WTC11 (cell line): ENCODE measurements around the gene RNF25.

Source experiments
- E2F1 ChIP-seq: sonication (generic); formaldehyde crosslinking; IDR thresholded peaks from 2 replicates; pipeline ENCODE4 v1.8.0; 2022; ENCODE audit warnings: mild to moderate bottlenecking, missing genetic modification reagents
- MLX ChIP-seq: sonication (generic); formaldehyde crosslinking; IDR thresholded peaks from 2 replicates; pipeline ENCODE4 v1.8.1; 2023; ENCODE audit warnings: mild to moderate bottlenecking, missing genetic modification reagents, moderate library complexity
- NFYB ChIP-seq: sonication (generic); formaldehyde crosslinking; conservative IDR thresholded peaks from 2 replicates; pipeline ENCODE4 v1.8.0; 2022; ENCODE audit warnings: low read depth, missing genetic modification reagents
- PREB ChIP-seq: sonication (generic); formaldehyde crosslinking; IDR thresholded peaks from 2 replicates; pipeline ENCODE4 v1.8.1; 2022; ENCODE audit warnings: mild to moderate bottlenecking, missing genetic modification reagents, moderate library complexity, borderline replicate concordance
- RELA ChIP-seq: sonication (generic); formaldehyde crosslinking; IDR thresholded peaks from 2 replicates; pipeline ENCODE4 v1.8.1; 2022; ENCODE audit warnings: missing genetic modification reagents, mild to moderate bottlenecking, borderline replicate concordance
- SP1 ChIP-seq: sonication (generic); formaldehyde crosslinking; conservative IDR thresholded peaks from 2 replicates; pipeline ENCODE4 v1.8.1; 2022; ENCODE audit warnings: missing genetic modification reagents
- ZBTB21 ChIP-seq: sonication (generic); formaldehyde crosslinking; IDR thresholded peaks from 2 replicates; pipeline ENCODE4 v1.8.1; 2023; ENCODE audit warnings: mild to moderate bottlenecking, missing genetic modification reagents, borderline replicate concordance
- TF ChIP-seq, protein P1 (sequence below): fragments of 200-600 bp; IDR thresholded peaks from 2 replicates; pipeline ENCODE4 v1.8.0; 2022; ENCODE audit warnings: antibody characterized with exemption

- TF ChIP-seq NFYB (no peak), RELA (CRISPR knock-in tag) (no peak), MLX (CRISPR knock-in tag) (no peak), ZBTB21 (CRISPR knock-in tag) (no peak), SP1 (CRISPR knock-in tag) (no peak), PREB (no peak), E2F1 (CRISPR knock-in tag) (no peak)
- TF ChIP-seq, protein P1, sequence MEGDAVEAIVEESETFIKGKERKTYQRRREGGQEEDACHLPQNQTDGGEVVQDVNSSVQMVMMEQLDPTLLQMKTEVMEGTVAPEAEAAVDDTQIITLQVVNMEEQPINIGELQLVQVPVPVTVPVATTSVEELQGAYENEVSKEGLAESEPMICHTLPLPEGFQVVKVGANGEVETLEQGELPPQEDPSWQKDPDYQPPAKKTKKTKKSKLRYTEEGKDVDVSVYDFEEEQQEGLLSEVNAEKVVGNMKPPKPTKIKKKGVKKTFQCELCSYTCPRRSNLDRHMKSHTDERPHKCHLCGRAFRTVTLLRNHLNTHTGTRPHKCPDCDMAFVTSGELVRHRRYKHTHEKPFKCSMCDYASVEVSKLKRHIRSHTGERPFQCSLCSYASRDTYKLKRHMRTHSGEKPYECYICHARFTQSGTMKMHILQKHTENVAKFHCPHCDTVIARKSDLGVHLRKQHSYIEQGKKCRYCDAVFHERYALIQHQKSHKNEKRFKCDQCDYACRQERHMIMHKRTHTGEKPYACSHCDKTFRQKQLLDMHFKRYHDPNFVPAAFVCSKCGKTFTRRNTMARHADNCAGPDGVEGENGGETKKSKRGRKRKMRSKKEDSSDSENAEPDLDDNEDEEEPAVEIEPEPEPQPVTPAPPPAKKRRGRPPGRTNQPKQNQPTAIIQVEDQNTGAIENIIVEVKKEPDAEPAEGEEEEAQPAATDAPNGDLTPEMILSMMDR = no peak
Observed at GRCh38 chr2:218698885-218699284, 27.1 kb upstream of the RNF25 start.
